Left ventricle myocardium inferior (tissue), 1 donor: ENCODE data around the gene NOC4L. TPM values are rescaled to one million over a fixed set of nuclear protein-coding genes. Genes with fewer than 3 reads are reported as not detected.

ENCODE experiments used
- DNase-seq: peaks from one replicate; pipeline ENCODE4 v3.0.0-alpha.2; 2020
- H3K27ac ChIP-seq: fragments of 200-600 bp; replicated peaks from 2 replicates; pipeline ENCODE4 v1.8.0; 2021
- H3K27me3 ChIP-seq: fragments of 200-600 bp; 2 replicates; pipeline ENCODE4 v1.8.0; 2021; ENCODE audit warnings: low read depth
- H3K36me3 ChIP-seq: fragments of 200-600 bp; 2 replicates; pipeline ENCODE4 v1.8.0; 2021
- H3K4me1 ChIP-seq: fragments of 200-600 bp; 2 replicates; pipeline ENCODE4 v1.8.0; 2021
- H3K4me3 ChIP-seq: fragments of 200-600 bp; 2 replicates; pipeline ENCODE4 v1.8.0; 2021; ENCODE audit warnings: mild to moderate bottlenecking, moderate library complexity
- H3K9me3 ChIP-seq: fragments of 200-600 bp; replicated peaks from 2 replicates; pipeline ENCODE4 v1.8.0; 2021
- CTCF ChIP-seq: fragments of 200-600 bp; IDR thresholded peaks from 2 replicates; pipeline ENCODE4 v1.8.0; 2021; ENCODE audit warnings: antibody characterized with exemption, mild to moderate bottlenecking, borderline replicate concordance
- intact Hi-C: fragments of 100-400 bp; cut with micrococcal nuclease; formaldehyde crosslinking; loops from one replicate; pipeline ENCODE4 v1.11.0; 2022
- total RNA-seq: library from RNA; stranded (reverse); fragmentation: NEBNext Ultra II Directional; extraction: Animal tissue kit (Norgen Biotek cat#: 25700); gene quantifications from one replicate; pipeline ENCODE4 v1.2.1, GENCODE V29; 2021
- donor health status: DM: no; HTN: yes; CAD: no; lungs with severe emphysema.

NOC4L gene
- total RNA-seq, 1 donor from 2014 or later: 10.3 TPM

- H3K36me3 ChIP-seq: peaks cover 81% of the 10 kb centered on the region
- peaks cover 12% of the 10 kb centered on the region for H3K9me3 ChIP-seq
- TF ChIP-seq CTCF: no peak
- H3K27ac ChIP-seq: no peak overlapping the region
- no peak for DNase-seq
- intact Hi-C loops: no loop called here
- no peak overlapping the region for H3K4me3 ChIP-seq
- no peaks in the 10 kb centered on the region for H3K4me1 ChIP-seq
- no peaks in the 10 kb centered on the region for H3K27me3 ChIP-seq
Measured at GRCh38 chr12:132125736-132126135, 18.5 kb upstream of the NOC4L start.

DNA sequence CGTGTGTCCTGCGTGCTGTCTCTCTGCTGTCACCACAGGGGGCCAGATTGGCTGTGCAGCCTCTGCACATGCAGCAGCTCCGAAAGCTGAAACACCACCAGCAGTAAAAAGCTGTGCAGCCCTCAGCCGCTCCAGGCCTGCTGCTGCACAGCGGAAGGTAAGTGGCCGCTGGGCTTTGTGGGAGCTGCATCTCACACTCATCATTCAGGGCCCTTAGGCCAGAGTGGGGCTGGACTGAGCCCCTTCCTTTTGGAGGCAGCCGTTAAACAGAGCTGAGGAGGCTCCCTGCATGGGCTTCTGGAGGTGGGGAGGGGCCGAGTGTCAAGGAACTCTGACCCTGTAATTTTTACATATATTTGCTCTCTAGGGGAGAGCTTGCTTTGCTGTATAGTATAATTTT is 17.2 kb upstream of the NOC4L start:
- no peak overlapping the region for H3K4me3 ChIP-seq
- H3K27ac ChIP-seq: no peak overlapping the region
- H3K9me3 ChIP-seq: peaks cover 12% of the 10 kb centered on the region
- intact Hi-C loops: no loop called here
- H3K27me3 ChIP-seq: no peaks in the 10 kb centered on the region
- peaks cover 68% of the 10 kb centered on the region for H3K36me3 ChIP-seq
- H3K4me1 ChIP-seq: no peaks in the 10 kb centered on the region
- DNase-seq: no peak
- no peak for TF ChIP-seq CTCF

DNA sequence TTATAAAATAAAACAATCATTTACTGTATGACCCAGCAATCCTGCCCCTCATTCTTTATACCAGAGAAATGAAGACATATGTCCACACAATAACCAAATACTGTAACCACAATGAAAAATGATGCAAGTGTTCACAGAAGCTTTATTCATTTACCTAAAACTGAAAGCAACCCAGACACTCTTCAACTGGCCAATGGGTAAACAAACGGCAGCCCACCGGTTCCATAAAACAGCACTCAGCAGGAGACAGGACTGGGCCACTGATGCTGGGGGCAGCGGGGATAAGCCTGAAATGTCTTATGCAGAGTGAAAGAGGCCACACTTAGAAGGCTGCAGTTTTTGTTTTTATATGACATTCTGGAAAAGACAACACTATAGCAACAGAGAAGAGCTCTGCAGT is 15.2 kb upstream of the NOC4L start:
- Histone ChIP-seq H3K9me3 (peaks cover 12% of the 10 kb centered on the region), H3K4me1 (no peaks in the 10 kb centered on the region), H3K36me3 (peaks cover 49% of the 10 kb centered on the region), H3K27ac (no peak overlapping the region), H3K27me3 (no peaks in the 10 kb centered on the region), H3K4me3 (no peak overlapping the region)
- TF ChIP-seq CTCF: no peak
- intact Hi-C loops: no loop called here
- DNase-seq: no peak

- Histone ChIP-seq H3K27ac (no peak overlapping the region), H3K27me3 (no peaks in the 10 kb centered on the region), H3K36me3 (peaks cover 37% of the 10 kb centered on the region), H3K4me1 (no peaks in the 10 kb centered on the region), H3K4me3 (no peak overlapping the region), H3K9me3 (peaks cover 12% of the 10 kb centered on the region)
- intact Hi-C loops: no loop called here
- TF ChIP-seq CTCF: no peak
- DNase-seq: no peak
Measured at GRCh38 chr12:132130690-132131089, 13.6 kb upstream of the NOC4L start.

- intact Hi-C loops: no loop called here
- TF ChIP-seq CTCF: no peak
Measured at GRCh38 chr12:132131229-132131628, 13.0 kb upstream of the NOC4L start.

DNA sequence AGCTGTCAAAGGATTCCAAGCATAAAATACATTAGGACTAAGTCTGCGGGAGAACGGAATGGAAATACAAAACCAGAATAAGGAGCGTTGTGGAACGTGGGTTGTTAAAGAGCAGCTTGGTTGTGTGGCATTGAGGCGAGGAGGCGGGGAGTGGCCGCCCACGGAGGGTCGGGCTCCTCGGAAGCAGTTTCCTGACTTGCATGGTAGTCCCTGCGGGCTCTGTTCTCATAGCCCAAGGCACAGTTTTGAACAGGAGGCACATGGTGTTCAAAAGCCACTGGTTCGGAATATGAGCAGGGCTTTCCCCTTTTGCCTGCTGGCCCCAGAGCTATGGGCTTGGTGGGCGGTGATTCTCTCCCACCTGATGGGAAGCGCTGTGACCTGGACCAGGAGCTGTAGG is 12.3 kb upstream of the NOC4L start:
- H3K36me3 ChIP-seq: peaks cover 24% of the 10 kb centered on the region
- intact Hi-C loops: no loop called here
- DNase-seq: no peak

More at GRCh38 chr12:132131229-132131628, 13.0 kb upstream of the NOC4L start:
- peaks cover 31% of the 10 kb centered on the region for H3K36me3 ChIP-seq
- H3K4me3 ChIP-seq: no peak overlapping the region
- H3K27ac ChIP-seq: no peak overlapping the region
- no peak for DNase-seq
- no peaks in the 10 kb centered on the region for H3K27me3 ChIP-seq
- H3K4me1 ChIP-seq: no peaks in the 10 kb centered on the region
- H3K9me3 ChIP-seq: peaks cover 12% of the 10 kb centered on the region

More for the DNA sequence above, 12.3 kb upstream of the NOC4L start:
- no peaks in the 10 kb centered on the region for H3K27me3 ChIP-seq
- H3K9me3 ChIP-seq: peaks cover 12% of the 10 kb centered on the region
- no peak overlapping the region for H3K27ac ChIP-seq
- no peak overlapping the region for H3K4me3 ChIP-seq
- no peak for TF ChIP-seq CTCF
- H3K4me1 ChIP-seq: no peaks in the 10 kb centered on the region
